SK-N-MC (cell line): ENCODE measurements around the gene BAIAP2L1.

ENCODE experiments used
- EZH2 ChIP-seq: fragments of 200-600 bp; sonication (generic); IDR thresholded peaks from one replicate; pipeline ENCODE4 v1.6.1; 2017; ENCODE audit warnings: antibody characterized with exemption
- POLR2AphosphoS5 ChIP-seq: IDR thresholded peaks from 2 replicates; pipeline ENCODE4 v1.6.1; 2012; ENCODE audit warnings: mild to moderate bottlenecking, low read depth, low read length, borderline replicate concordance

DNA sequence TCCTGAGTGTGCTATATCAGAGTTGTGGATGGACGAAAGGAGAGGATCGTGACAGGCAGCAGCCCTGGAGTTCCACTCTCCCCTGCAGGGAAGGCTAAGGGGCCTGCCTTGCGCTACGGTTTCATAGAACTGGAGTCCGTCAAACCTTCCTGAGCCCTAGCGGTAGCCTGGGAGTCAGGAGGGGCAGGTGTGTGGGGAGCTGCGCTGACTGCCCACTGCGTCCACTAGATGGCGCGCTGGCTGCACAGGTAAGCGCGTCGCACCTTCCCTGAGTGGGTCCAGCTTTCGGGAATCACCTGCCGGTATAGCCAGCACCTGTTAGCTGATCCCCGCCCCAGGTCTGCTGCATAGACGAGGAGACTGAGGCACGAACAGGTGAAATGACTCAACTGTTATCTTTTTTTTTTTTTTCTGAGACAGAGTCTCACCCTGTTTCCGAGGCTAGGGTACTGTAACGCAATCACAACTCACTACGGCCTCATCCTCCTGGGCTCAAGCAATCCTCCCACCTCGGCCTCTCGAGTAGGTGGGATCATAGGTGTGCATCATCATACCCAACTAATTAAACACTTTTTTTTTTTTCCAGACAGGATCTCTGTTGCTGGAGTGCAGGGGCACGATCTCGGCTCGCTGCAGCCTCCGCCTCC, 20.2 kb upstream of the BAIAP2L1 start:
- TF ChIP-seq POLR2AphosphoS5 (no peak), EZH2 (no peak)
